Caco-2 (cell line): ENCODE data around the gene ZNF497. TPM values are rescaled to one million over a fixed set of nuclear protein-coding genes. Genes with fewer than 3 reads are reported as not detected.

Experiments
- BruUV-seq: library from RNA; stranded (reverse); fragments of 400-500 nt; replicated peaks from 2 replicates; lab custom pipeline; 2021; lab: Mats Ljungman, UMichigan
- CTCF ChIA-PET: fragments of 300-600 bp; sonication (Branson Sonifier 250); formaldehyde crosslinking; loops from one replicate; lab custom pipeline; 2022; ENCODE audit warnings: antibody characterized with exemption; lab: Charles Lee
- POLR2A ChIA-PET: fragments of 300-600 bp; sonication (Branson Sonifier 250); formaldehyde crosslinking; loops from one replicate; lab custom pipeline; 2022; ENCODE audit warnings: antibody characterized with exemption; lab: Charles Lee
- DNase-seq, 2 experiments: peaks; one replicate each; pipeline versions ENCODE4 v3.0.0 to v3.0.0-alpha.2; 2020 to 2022
- H3K27me3 ChIP-seq: replicated peaks from 2 replicates; pipeline ENCODE4 v1.6.0; 2011; ENCODE audit warnings: low read length; ENCODE audit not compliant: control insufficient read depth, insufficient read depth
- H3K36me3 ChIP-seq: 2 replicates; pipeline ENCODE4 v1.5.1; 2011; ENCODE audit warnings: low read length; ENCODE audit not compliant: control insufficient read depth, insufficient read depth
- H3K4me1 ChIP-seq: fragments of 250-450 bp; sonication (Bioruptor Pico); 2 replicates; pipeline ENCODE4 v1.5.1; 2020; ENCODE audit warnings: mild to moderate bottlenecking
- H3K4me3 ChIP-seq: 2 replicates; pipeline ENCODE4 v1.5.1; 2011; ENCODE audit warnings: low read depth, mild to moderate bottlenecking, control low read depth, low read length
- H3K9me3 ChIP-seq: fragments of 250-450 bp; sonication (Bioruptor Pico); 2 replicates; pipeline ENCODE4 v1.5.1; 2020; ENCODE audit warnings: mild to moderate bottlenecking, moderate library complexity
- H3K27ac Mint-ChIP-seq: one replicate; pipeline ENCODE4 v1.8.0; 2022; ENCODE audit warnings: mixed read lengths; ENCODE audit not compliant: unreplicated experiment
- H3K27me3 Mint-ChIP-seq: one replicate; pipeline ENCODE4 v1.8.0; 2022; ENCODE audit warnings: mixed read lengths; ENCODE audit not compliant: insufficient read depth, unreplicated experiment
- H3K36me3 Mint-ChIP-seq: one replicate; pipeline ENCODE4 v1.8.0; 2022; ENCODE audit warnings: mild to moderate bottlenecking, mixed read lengths; ENCODE audit not compliant: insufficient read depth, unreplicated experiment
- H3K4me1 Mint-ChIP-seq: one replicate; pipeline ENCODE4 v1.8.0; 2022; ENCODE audit warnings: low read depth, mixed read lengths; ENCODE audit not compliant: unreplicated experiment
- H3K4me3 Mint-ChIP-seq: one replicate; pipeline ENCODE4 v1.8.0; 2022; ENCODE audit warnings: mild to moderate bottlenecking, moderate library complexity, mixed read lengths; ENCODE audit not compliant: unreplicated experiment
- H3K9me3 Mint-ChIP-seq: one replicate; pipeline ENCODE4 v1.8.0; 2022; ENCODE audit warnings: mixed read lengths; ENCODE audit not compliant: unreplicated experiment
- CTCF ChIP-seq, 2 experiments: fragments of 200-600 bp in 1 of 2; IDR thresholded peaks; 1 replicate in 1 of 2; 2 replicates in 1 of 2; pipeline versions ENCODE4 v1.5.1 to v1.8.0; 2011 to 2022; ENCODE audit warnings: antibody characterized with exemption in 1 of 2, control low read depth in 1 of 2, inconsistent platforms in 1 of 2, low read depth in 1 of 2, low read length in 1 of 2, mild to moderate bottlenecking in 1 of 2, moderate library complexity in 1 of 2; ENCODE audit not compliant: insufficient read depth in 1 of 2, severe bottlenecking in 1 of 2, unreplicated experiment in 1 of 2
- intact Hi-C: fragments of 100-400 bp; cut with micrococcal nuclease; formaldehyde crosslinking; loops from one replicate; pipeline ENCODE4 v1.10.0; 2022; ENCODE audit not compliant: unreplicated experiment
- total RNA-seq: library from RNA; stranded (reverse); gene quantifications from 2 replicates; pipeline ENCODE4 v1.2.3, GENCODE V29; 2022

ZNF497 gene
- total RNA-seq, 1 experiment from 2014 or later: 1.7 TPM

GRCh38 chr19:58388175-58388526, 25.6 kb upstream of the ZNF497 start:
- no peaks in the 10 kb centered on the region for H3K9me3 Mint-ChIP-seq

GRCh38 chr19:58387338-58388174, 25.0 kb upstream of the ZNF497 start:
- ChIA-PET CTCF (interaction anchor here (0.8 kb wide), 1 partner anchor 76 kb away, joined by 3 read pairs; no protein-coding TSS in a partner anchor), POLR2A (interaction anchor here (1.0 kb wide), 1 partner anchor 21 kb away, joined by 5 read pairs; the partner anchor contains the start of gene ZNF584)
- peak overlapping the region; percentile 96 for H3K27ac Mint-ChIP-seq
- Histone ChIP-seq H3K27me3 (no peaks in the 10 kb centered on the region), H3K36me3 (peaks cover 1% of the 10 kb centered on the region; the same call in 1 of the 2 replicates), H3K4me1 (peaks cover 15% of the 10 kb centered on the region), H3K4me3 (peak overlapping the region; percentile 58), H3K9me3 (no peaks in the 10 kb centered on the region)
- intact Hi-C loops: loop anchor here (1.0 to 2.0 kb wide), 3 partner anchors 111 to 157 kb away; partner anchors contain the start of genes TRIM28 and ZBTB45
- DNase-seq: no peak
- H3K4me1 Mint-ChIP-seq: peaks cover 7% of the 10 kb centered on the region
- no peaks in the 10 kb centered on the region for H3K9me3 Mint-ChIP-seq
- peak in 1 of 2 experiments; percentile 14 for TF ChIP-seq CTCF (IDR thresholded peaks at IDR 0.05; ENCODE audit: insufficient read depth in 1 of 2, low read depth in 1 of 2, low read length in 1 of 2, severe bottlenecking in 1 of 2, unreplicated experiment in 1 of 2)
- H3K27me3 Mint-ChIP-seq: no peaks in the 10 kb centered on the region
- BruUV-seq: TSS peak; percentile 43
- H3K4me3 Mint-ChIP-seq: peak overlapping the region; percentile 85
- H3K36me3 Mint-ChIP-seq: peaks cover 69% of the 10 kb centered on the region

More at GRCh38 chr19:58388175-58388526, 25.6 kb upstream of the ZNF497 start:
- no peak for DNase-seq
- ChIA-PET POLR2A (interaction anchor here (1.0 kb wide), 1 partner anchor 20 kb away, joined by 5 read pairs; the partner anchor contains the start of gene ZNF584), CTCF (no interaction called here)
- Mint-ChIP-seq H3K27me3 (no peaks in the 10 kb centered on the region), H3K36me3 (peaks cover 75% of the 10 kb centered on the region), H3K4me3 (peak overlapping the region; percentile 85), H3K27ac (peak overlapping the region; percentile 96), H3K4me1 (peaks cover 7% of the 10 kb centered on the region)
- TF ChIP-seq CTCF (IDR thresholded peaks at IDR 0.05; ENCODE audit: insufficient read depth in 1 of 2, low read depth in 1 of 2, low read length in 1 of 2, severe bottlenecking in 1 of 2, unreplicated experiment in 1 of 2): no peak
- peak overlapping the region; percentile 58 for H3K4me3 ChIP-seq
- intact Hi-C loops: no loop called here
- BruUV-seq: no TSS peak
- no peaks in the 10 kb centered on the region for H3K9me3 ChIP-seq
- peaks cover 2% of the 10 kb centered on the region; the same call in 1 of the 2 replicates for H3K36me3 ChIP-seq
- H3K4me1 ChIP-seq: peaks cover 15% of the 10 kb centered on the region
- no peaks in the 10 kb centered on the region for H3K27me3 ChIP-seq

GRCh38 chr19:58386576-58387337, 24.2 kb upstream of the ZNF497 start, which contains the start of gene RPS5:
TSS of gene RPS5 (plus strand) at chr19:58387269. CDS start at chr19:58388138, 869 bp downstream.
- Histone ChIP-seq H3K36me3 (peaks cover 1% of the 10 kb centered on the region; the same call in 1 of the 2 replicates), H3K27me3 (no peaks in the 10 kb centered on the region), H3K9me3 (no peaks in the 10 kb centered on the region), H3K4me1 (peaks cover 18% of the 10 kb centered on the region), H3K4me3 (peak within 1 kb of the TSS; percentile 79)
- peak; percentile 97 to 98 for DNase-seq
- peaks cover 12% of the 10 kb centered on the region for H3K4me1 Mint-ChIP-seq
- H3K4me3 Mint-ChIP-seq: peak within 1 kb of the TSS; percentile 85
- no peaks in the 10 kb centered on the region for H3K27me3 Mint-ChIP-seq
- no peak for TF ChIP-seq CTCF (IDR thresholded peaks at IDR 0.05; ENCODE audit: insufficient read depth in 1 of 2, low read depth in 1 of 2, low read length in 1 of 2, severe bottlenecking in 1 of 2, unreplicated experiment in 1 of 2)
- no peaks in the 10 kb centered on the region for H3K9me3 Mint-ChIP-seq
- intact Hi-C loops: loop anchor here (1.0 to 2.0 kb wide), 3 partner anchors 112 to 158 kb away; partner anchors contain the start of genes TRIM28 and ZBTB45
- no TSS peak for BruUV-seq
- POLR2A ChIA-PET: interaction anchor here (1.0 kb wide), 1 partner anchor 24 kb away, joined by 6 read pairs; the partner anchor contains the start of gene ZNF497
- H3K36me3 Mint-ChIP-seq: peaks cover 61% of the 10 kb centered on the region
- peak within 1 kb of the TSS; percentile 96 for H3K27ac Mint-ChIP-seq
- CTCF ChIA-PET: interaction anchor here (0.8 kb wide), 1 partner anchor 76 kb away, joined by 3 read pairs; no protein-coding TSS in a partner anchor
